GM13977 (cell line): ENCODE measurements around the gene PLXNA4.

Experiments
- DNase-seq: peaks from one replicate; pipeline ENCODE4 v3.0.0; 2012; ENCODE audit warnings: low spot score
- CTCF ChIP-seq: IDR thresholded peaks from 2 replicates; pipeline ENCODE4 v1.5.1; 2012; ENCODE audit warnings: mild to moderate bottlenecking, control low read depth; ENCODE audit not compliant: insufficient read depth; ENCODE audit errors: extremely low read depth, missing control alignments
- in situ Hi-C: fragments of 300-500 bp; cut with MboI; formaldehyde crosslinking; loops from one replicate; pipeline ENCODE4 v1.12.0; 2022; ENCODE audit warnings: low sequenced_read_pairs, low pct_unique_long_range_greater_than_20kb, mixed read lengths, inconsistent platforms; ENCODE audit not compliant: unreplicated experiment

Gene PLXNA4

DNA sequence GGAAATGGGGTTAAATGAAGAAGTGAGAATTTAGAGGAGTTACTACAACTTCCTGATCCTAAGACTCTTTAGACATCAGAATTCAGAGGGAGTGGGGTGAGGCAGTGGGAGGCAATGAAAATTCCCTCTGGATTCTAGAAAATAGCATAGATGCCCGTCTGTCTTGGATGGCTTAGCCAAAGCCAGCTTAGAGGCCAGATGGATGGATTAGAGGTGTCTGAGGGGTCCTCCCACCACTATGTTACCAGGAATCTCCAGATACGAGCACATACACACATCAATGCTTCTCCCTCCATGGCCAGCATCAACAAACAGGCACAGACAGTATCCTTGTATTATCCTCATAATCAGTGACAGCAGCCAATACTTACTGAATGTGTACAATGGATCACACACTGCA is 418.1 kb downstream of the PLXNA4 start:
- in situ Hi-C loops, result no loop called here
- DNase-seq, result no peak
- TF ChIP-seq CTCF, result no peak

- TF ChIP-seq CTCF, result no peak
- in situ Hi-C loops, result no loop called here
- DNase-seq, result no peak
Measured at GRCh38 chr7:132155715-132156114, 420.6 kb downstream of the PLXNA4 start.

GRCh38 chr7:132154695-132155471 is 421.4 kb downstream of the PLXNA4 start:
- in situ Hi-C loops, result no loop called here
- DNase-seq, result no peak
- TF ChIP-seq CTCF, result no peak

DNA sequence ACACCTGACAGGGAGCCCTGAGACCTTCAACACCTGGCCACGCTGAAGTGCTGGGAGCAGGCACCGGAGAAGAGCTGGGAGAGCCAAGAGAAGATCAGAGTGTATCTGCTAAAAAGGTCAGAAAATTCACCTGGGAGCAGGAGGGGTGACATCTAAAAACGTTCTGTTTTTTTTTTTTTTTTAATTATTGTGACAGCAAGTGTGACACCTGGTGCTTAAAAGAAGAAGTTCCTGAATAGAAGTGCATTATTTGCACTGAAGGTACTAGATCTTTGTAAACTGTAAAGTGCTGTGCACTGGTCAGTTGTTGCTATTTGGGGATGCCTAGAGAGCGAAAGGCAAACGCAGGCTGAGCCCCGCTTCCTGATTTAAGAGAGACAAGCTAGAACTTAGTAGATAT is 422.0 kb downstream of the PLXNA4 start:
- DNase-seq, result no peak
- no peak for TF ChIP-seq CTCF
- in situ Hi-C loops, result no loop called here

- no peak for TF ChIP-seq CTCF
- in situ Hi-C loops, result no loop called here
- no peak for DNase-seq
Measured at GRCh38 chr7:132152131-132152889, 424.0 kb downstream of the PLXNA4 start.

DNA sequence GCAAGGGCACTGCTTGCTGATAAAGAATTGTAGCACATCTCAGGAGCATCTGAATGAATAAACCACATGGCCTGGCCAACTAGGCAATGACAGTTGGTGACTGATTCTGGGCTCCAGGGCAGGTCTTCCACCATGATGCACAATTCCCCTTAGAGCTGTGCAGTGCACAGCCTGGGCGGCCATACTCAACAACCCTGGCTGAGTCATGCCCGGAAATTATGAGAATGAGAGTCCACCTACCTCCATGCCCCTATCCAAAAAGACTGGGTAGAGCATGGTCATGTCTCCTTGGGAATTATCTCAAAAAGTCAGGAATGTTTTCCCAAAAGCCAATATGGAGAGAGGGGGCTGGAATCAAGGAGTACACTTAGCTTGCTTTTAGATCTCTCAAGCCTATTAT is 425.6 kb downstream of the PLXNA4 start:
- DNase-seq, result no peak
- TF ChIP-seq CTCF, result no peak
- in situ Hi-C loops, result no loop called here
